GM13977 (cell line): Measurements from ENCODE around the gene NET1.

Experiments used
- DNase-seq: peaks from one replicate; pipeline ENCODE4 v3.0.0; 2012; ENCODE audit warnings: low spot score
- in situ Hi-C: fragments of 300-500 bp; cut with MboI; formaldehyde crosslinking; loops from one replicate; pipeline ENCODE4 v1.12.0; 2022; ENCODE audit warnings: low sequenced_read_pairs, low pct_unique_long_range_greater_than_20kb, mixed read lengths, inconsistent platforms; ENCODE audit not compliant: unreplicated experiment
- TF ChIP-seq, protein P1 (sequence below): IDR thresholded peaks from 2 replicates; pipeline ENCODE4 v1.5.1; 2012; ENCODE audit warnings: mild to moderate bottlenecking, control low read depth; ENCODE audit not compliant: insufficient read depth; ENCODE audit errors: extremely low read depth, missing control alignments

The NET1 gene

DNA sequence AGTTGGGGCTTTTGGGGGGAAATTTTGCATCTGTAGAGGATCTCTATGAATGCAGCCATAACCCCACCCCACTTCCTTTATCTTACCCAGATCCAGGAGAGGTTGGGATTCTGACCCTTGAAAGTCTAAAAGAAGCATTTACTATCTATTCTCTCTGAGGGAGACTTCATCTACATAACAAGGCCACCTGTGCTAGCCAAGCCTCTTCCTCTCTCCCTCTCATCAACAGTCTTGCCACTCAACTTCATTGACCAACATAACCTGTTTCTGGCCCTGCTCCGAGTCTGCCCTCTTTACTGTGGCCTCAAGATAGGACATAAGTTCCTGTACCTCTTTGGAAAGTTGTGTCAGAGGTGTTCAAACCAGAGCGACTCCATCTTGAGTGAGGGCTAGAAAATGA lies 27.1 kb upstream of the NET1 start:
- in situ Hi-C loops: loop anchor here (25.0 kb wide), 1 partner anchor 548 kb away; the partner anchor contains the start of gene AKR1E2
- TF ChIP-seq, protein P1, sequence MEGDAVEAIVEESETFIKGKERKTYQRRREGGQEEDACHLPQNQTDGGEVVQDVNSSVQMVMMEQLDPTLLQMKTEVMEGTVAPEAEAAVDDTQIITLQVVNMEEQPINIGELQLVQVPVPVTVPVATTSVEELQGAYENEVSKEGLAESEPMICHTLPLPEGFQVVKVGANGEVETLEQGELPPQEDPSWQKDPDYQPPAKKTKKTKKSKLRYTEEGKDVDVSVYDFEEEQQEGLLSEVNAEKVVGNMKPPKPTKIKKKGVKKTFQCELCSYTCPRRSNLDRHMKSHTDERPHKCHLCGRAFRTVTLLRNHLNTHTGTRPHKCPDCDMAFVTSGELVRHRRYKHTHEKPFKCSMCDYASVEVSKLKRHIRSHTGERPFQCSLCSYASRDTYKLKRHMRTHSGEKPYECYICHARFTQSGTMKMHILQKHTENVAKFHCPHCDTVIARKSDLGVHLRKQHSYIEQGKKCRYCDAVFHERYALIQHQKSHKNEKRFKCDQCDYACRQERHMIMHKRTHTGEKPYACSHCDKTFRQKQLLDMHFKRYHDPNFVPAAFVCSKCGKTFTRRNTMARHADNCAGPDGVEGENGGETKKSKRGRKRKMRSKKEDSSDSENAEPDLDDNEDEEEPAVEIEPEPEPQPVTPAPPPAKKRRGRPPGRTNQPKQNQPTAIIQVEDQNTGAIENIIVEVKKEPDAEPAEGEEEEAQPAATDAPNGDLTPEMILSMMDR: no peak
- no peak for DNase-seq

DNA sequence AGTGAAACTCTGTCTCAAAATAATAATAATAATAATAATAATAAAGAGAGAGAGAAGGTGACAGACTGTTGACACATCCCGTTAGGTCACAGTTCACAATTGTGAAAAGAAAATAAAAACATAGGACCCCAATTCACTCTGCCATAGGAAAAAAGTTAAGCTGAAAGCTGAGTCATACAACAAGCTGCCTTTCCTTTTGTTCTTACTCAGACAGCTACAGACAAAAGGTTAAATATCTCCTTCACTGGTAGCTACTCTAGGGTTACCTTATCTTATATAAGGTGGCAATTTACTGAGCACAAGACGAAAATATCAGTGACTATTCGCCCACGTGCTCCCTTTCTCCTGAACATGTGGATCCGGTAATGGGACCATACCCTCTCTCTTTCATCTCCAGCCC lies 25.2 kb upstream of the NET1 start:
- no peak for DNase-seq
- TF ChIP-seq, protein P1: no peak
- in situ Hi-C loops: loop anchor here (25.0 kb wide), 1 partner anchor 550 kb away; the partner anchor contains the start of gene AKR1E2

DNA sequence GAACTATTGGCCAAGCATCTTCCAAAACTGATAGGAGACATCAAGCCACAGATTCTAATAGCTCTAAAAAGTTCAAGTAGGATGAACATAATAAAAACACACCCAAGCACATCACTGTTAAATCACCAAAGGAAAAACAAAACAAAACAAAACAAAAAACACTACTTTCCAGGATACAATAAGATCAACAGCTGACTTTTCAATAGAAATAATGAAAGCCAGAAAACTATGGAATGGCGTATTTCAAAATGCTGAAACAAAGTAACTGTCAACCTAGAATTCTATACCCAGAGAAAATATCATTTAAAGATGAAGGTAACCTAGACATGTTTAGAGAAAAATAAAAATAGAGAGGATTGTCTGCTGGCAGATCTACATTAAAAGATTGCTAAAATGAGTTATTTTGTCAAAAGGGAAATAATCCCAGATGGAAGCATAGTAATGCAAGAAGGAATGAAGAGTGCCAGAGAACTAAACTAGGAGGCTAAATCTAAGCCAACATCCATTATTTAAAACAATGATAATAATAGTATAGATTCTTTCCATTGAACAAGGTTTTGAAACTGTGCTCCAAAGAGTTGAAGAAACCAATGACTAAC lies 21.7 kb upstream of the NET1 start:
- in situ Hi-C loops: loop anchor here (25.0 kb wide), 1 partner anchor 553 kb away; the partner anchor contains the start of gene AKR1E2
- TF ChIP-seq, protein P1: no peak
- DNase-seq: no peak

DNA sequence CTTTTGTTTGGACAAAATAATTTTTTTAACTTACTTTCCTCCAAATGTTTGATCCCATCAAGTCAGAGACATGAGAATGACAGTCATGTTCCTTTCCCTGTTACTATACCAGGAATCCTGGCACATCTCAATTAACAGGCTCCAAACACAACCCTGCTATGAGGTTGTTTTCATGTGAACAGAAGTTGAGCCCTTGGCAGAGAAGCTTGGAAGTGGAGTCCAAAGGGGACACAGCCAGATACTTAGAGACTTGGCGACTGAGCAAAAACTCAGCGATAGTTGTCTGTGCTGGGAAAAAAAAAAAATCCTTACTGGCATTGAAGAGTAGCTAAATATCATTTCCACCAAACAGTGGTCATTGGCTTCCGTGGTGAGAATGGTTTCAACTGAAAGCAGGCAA lies 20.6 kb upstream of the NET1 start:
- DNase-seq: no peak
- in situ Hi-C loops: loop anchor here (25.0 kb wide), 1 partner anchor 554 kb away; the partner anchor contains the start of gene AKR1E2
- TF ChIP-seq, protein P1: no peak

DNA sequence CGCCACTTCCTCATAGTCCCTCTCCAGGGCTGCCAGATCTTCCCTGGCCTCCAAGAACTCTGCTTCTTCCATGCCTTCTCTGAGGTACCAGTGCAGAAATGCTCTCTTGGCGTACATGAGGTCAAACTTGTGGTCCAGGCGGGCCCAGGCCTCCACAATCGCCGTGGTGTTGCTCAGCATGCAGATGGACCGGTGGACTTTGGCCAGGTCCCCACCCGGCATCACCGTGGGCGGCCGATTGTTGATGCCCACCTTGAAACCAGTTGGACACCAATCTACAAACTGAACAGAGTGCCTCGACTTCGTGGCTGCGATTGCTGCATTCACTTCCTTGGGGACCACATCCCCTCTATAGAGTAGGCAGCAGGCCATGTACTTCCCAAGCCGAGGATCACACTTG lies 18.8 kb upstream of the NET1 start:
- TF ChIP-seq, protein P1: no peak
- DNase-seq: no peak
- in situ Hi-C loops: loop anchor here (25.0 kb wide), 1 partner anchor 556 kb away; the partner anchor contains the start of gene AKR1E2

DNA sequence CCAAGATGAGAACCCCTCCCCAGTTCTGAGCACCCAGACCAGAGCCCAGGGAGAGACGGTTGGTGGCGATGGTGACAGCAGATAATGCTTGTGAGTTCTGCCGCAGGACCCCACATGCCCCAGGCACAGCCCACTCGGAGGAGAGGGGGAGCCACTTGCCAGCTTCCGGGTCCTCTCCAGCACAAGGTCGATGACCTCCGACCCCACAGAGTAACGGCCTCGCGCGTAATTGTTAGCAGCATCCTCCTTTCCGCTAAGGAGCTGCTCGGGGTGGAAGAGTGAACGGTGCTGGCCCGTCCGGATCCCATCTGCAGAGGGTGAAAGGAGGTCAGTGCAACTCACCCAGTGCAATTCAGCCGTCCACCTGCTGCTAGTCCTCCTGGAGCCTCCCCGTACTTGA lies 17.2 kb upstream of the NET1 start:
- in situ Hi-C loops: loop anchor here (25.0 kb wide), 1 partner anchor 558 kb away; the partner anchor contains the start of gene AKR1E2
- TF ChIP-seq, protein P1: no peak
- DNase-seq: no peak
